GM21526 (cell line): Measurements from ENCODE around the gene HADHB.

ENCODE experiments used
- ATAC-seq: cut with Tn5 transposase; IDR thresholded peaks from one replicate; pipeline ENCODE4 v1.9.1; 2021; ENCODE audit warnings: moderate library complexity; ENCODE audit not compliant: unreplicated experiment, low FRiP score

The HADHB gene

GRCh38 chr2:26244309-26245230, at the start of gene HADHB, which contains the start of gene HADHA:
Gene HADHB (plus strand): TSS chr2:26244939. CDS start chr2:26254255, 9,316 bp downstream.
Gene HADHA (minus strand): TSS chr2:26244632. CDS start chr2:26244596, 36 bp downstream.
- ATAC-seq: peak; percentile 67

DNA sequence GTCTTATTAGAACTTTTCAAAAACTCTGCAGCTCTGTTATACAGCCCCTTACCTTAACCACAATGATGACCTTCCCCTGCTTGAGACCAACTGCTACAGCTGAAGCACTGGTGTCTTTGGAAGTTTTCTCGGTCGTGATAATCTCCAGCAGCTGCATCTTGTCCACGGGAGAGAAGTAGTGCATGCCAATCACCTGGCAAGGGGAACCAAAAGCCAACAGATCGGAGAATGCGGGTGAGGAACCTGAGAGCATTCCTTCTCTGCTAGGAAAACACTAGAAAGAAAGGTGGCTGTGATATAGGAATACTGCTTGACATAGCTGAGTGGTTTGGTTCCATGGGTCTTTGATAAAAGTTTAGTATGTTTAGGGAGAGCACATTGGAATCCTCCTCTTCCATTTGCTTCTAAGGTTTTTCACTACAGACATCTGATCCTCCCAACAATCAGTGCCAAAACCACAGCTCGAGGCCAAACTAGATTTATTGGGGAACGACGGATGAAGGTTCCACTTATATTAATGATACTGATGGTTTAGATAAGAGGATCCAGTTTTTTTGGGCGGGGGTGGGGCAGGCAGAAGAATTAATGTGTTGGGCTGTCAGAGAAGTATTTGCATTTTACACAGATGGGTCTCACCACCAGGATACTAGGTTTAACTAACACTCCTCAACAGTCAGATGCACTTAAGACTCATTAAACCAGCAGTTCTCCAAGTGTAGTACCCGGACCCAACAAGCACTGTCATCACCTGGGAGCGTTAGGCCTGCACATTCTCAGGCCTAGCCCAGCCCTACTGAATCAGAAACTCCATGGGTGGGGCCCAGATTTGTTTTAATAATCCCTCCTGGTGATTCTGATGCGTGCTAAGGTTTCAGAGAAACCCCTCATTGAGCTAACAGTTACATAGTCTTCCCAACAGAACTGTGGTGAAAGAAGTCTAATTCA, 49.4 kb upstream of the HADHB start:
- no peak for ATAC-seq

DNA sequence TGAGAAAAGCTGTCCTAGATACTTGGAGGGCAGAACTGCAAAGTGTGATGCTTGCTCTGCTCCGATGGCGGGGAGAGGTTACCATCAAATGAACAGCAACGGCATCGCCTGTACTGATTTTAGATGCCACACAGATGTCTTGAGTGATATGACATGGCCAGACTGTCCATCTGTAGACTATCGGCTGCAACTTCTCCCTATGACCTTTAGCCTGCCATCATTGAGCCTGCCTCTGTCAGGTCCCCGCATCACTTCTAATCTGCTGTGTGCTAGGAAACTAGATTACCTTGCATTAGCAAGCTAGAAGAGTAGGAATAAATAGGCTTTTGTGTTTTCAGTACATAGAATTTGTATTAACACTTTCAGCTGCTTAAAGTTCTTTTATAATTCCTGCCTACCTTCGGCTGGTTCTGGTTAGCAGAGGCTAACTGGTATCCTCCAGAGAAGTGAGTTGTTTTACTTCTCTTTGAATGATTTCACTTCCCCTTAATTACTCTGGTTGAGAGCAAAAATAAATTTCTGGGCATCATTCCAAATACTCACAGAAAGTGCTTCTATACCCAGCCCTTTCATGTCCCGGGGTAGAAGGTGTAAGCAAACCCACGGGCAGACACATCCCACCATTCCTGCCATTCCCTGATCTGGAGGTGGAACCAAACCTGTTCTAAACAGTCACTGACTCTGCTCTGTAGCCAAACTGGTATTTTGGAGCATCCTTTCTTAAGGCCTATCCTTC, 47.9 kb upstream of the HADHB start:
- no peak for ATAC-seq

GRCh38 chr2:26197516-26197915, 47.2 kb upstream of the HADHB start:
- ATAC-seq: no peak

GRCh38 chr2:26202981-26203490, 41.7 kb upstream of the HADHB start:
- ATAC-seq: no peak

GRCh38 chr2:26203906-26204305, 40.8 kb upstream of the HADHB start:
- no peak for ATAC-seq

DNA sequence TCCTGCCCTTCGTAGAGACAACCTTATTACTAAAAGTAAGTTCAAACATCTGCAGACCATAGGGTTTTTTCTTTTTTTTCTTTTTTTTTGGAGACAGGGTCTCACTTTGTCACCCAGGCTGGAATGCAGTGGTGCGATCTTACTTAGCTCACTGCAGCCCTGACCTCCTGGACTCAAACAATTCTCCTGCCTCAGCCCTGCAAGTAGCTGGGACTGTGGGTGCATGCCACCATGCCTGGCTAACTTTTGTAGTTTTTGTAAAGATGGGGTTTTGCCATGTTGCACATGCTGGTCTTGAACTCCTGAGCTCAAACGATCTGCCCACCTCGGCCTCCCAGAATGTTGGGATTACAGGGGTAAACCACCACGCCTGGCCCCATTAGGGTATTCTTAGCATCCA, 32.7 kb upstream of the HADHB start:
- ATAC-seq: no peak

GRCh38 chr2:26214759-26215158, 30.0 kb upstream of the HADHB start:
- no peak for ATAC-seq

- no peak for ATAC-seq
These were observed 28.9 kb upstream of the HADHB start for GRCh38 chr2:26215833-26216232.

- no peak for ATAC-seq
These were observed 28.2 kb upstream of the HADHB start for GRCh38 chr2:26216587-26216986.

DNA sequence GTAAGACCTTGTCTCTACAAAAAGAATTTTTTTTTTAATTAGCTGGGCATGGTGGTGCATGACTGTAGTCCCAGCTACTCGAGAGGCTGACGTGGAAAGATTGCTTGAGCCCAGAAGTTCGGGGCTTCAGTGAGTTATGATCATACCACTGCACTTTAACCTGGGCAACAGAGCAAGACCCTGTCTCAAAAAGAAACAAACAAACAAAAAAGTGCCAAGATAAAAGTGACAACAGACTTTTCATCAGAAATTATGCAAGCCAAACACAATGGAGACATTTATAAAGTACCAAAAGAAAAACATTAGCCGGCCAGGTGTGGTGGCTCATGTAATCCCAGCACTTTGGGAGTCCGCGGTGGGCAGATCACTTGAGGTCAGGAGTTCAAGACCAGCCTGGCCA, 27.0 kb upstream of the HADHB start:
- no peak for ATAC-seq

DNA sequence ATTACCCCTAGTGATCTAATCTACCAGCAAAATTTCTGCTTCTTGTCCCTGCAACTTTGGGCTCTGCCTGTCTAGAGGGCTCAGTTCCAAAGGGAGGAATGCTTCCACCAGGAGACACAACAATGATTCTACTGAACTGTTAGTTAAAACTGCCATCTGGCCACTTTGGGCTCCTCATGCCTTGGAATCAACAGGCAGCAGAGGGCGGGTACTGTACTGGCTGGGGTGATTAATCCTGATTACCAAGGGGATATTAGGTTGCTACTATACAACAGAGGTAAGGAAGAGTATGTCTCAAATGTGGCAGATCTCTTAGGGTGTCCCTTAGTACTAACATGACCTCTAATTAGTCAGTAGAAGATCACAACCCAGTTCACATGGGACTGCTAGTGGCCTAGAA, 21.7 kb upstream of the HADHB start:
- no peak for ATAC-seq

- no peak for ATAC-seq
These were observed 20.6 kb upstream of the HADHB start for GRCh38 chr2:26224095-26224494.

- ATAC-seq: no peak
These were observed 15.1 kb upstream of the HADHB start for GRCh38 chr2:26229595-26229994.

- no peak for ATAC-seq
These were observed 13.9 kb upstream of the HADHB start for GRCh38 chr2:26230806-26231205.

DNA sequence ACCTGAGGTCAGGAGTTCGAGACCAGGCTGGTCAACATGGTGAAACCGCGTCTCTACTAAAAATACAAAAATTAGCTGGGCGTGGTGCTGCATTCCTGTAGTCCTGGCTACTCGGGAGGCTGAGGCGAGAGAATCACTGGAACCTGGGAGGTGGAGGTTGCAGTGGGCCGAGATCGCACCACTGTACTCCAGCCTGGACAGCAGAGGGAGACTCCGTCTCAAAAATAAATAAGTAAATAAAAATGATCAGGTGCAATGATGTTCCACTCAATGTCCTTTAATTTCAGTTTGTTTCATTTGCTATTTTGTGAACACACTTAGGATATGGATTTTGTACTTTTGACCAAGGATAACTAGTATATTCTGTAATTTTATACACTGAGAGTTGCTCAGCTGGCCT, 9.7 kb upstream of the HADHB start:
- ATAC-seq: no peak

GRCh38 chr2:26237868-26238267, 6.9 kb upstream of the HADHB start:
- no peak for ATAC-seq

DNA sequence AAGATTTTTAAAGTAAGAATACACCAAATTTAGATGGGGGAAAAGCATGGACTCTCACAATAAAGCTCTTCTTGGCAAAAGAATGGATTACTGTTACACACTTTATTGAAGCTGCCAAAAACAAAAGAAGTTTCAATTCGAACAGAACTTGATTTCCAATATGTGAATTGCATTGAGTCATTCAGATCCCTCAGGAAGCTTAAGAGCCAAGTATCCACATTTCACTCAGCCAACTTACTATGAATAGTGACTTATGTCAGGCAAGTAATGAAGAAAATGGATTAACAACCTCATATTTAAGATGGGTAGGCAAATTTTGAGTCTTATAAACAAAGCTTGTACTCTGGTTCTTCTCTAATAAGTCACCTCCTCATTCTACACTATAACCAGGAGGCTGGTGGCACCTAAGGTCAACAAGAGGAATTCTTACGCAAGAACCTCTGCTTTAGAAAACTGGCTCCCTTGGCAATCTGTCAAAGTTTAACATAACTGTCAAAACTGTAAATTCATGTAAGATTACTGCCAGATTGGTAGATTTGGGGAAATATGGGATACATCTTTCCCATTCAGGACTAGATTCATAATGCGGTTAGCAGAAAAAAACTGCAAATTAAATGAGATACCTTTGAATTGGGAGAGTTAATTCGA, 6.3 kb upstream of the HADHB start:
- no peak for ATAC-seq

DNA sequence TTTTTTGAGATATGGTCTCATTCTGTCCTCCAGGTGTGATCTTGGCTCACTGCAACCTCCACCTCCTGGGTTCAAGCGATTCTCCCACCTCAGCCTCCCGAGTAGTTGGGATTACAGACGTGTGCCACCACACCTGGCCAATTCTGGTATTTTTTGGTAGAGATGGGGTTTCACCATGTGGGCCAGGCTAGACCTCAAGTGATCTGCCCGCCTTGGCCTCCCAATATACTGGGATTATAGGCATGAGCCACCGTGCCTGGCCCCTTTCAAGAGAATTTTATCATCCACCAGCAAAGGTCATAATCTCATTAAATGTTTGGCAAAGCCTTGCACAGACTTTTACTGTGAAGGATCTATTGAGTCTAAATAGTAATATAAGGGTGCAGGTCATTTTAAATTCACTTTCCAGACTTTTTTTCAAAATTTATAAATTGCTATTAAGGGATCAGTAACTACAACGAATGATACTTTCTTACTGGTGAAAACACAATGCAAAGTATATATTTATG, 2.8 kb upstream of the HADHB start:
- no peak for ATAC-seq
